Measurements from ENCODE around the gene PPP2R3B. TPM values are rescaled to one million over a fixed set of nuclear protein-coding genes. Genes with fewer than 3 reads are reported as not detected.

The PPP2R3B gene
- total RNA-seq, 1 experiment from 2014 or later = 130 TPM

DNA sequence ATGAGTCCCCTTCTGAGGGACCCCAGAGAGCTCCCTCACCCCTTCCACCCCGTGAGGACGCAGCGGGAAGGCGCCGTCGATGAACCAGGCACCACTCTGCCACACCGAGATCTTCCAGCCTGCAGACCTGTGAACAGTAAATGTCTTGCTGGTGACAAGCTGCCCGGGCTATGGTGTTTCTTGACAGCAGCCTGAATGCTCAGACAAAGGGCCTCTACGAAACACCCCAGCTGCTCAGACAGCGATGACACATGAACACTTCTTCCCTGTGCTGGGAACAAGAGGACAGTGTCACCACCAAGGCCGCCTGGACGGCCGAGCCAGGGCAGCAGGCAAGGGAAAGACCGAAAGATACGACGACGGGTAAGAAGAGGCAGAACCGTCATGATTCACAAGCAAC lies 37.5 kb downstream of the PPP2R3B start:
- DNase-seq (ENCODE audit: low spot score) = no peak
- ATAC-seq = no peak
- ChIA-PET CTCF (no interaction called here), POLR2A (no interaction called here)
- Mint-ChIP-seq H3K9me3 (no peaks in the 10 kb centered on the region), H3K36me3 (peaks cover 23% of the 10 kb centered on the region), H3K4me3 (no peak overlapping the region), H3K4me1 (0 out of 2 replicates have a peak, but pooled peaks cover 3% of the 10 kb centered on the region), H3K27ac (peak overlapping the region; percentile 67), H3K27me3 (ENCODE audit: low read depth) (no peaks in the 10 kb centered on the region)
- no peak for TF ChIP-seq CREB1 (CRISPR knock-in tag; IDR thresholded peaks at IDR 0.05)
- TF ChIP-seq, protein P1, sequence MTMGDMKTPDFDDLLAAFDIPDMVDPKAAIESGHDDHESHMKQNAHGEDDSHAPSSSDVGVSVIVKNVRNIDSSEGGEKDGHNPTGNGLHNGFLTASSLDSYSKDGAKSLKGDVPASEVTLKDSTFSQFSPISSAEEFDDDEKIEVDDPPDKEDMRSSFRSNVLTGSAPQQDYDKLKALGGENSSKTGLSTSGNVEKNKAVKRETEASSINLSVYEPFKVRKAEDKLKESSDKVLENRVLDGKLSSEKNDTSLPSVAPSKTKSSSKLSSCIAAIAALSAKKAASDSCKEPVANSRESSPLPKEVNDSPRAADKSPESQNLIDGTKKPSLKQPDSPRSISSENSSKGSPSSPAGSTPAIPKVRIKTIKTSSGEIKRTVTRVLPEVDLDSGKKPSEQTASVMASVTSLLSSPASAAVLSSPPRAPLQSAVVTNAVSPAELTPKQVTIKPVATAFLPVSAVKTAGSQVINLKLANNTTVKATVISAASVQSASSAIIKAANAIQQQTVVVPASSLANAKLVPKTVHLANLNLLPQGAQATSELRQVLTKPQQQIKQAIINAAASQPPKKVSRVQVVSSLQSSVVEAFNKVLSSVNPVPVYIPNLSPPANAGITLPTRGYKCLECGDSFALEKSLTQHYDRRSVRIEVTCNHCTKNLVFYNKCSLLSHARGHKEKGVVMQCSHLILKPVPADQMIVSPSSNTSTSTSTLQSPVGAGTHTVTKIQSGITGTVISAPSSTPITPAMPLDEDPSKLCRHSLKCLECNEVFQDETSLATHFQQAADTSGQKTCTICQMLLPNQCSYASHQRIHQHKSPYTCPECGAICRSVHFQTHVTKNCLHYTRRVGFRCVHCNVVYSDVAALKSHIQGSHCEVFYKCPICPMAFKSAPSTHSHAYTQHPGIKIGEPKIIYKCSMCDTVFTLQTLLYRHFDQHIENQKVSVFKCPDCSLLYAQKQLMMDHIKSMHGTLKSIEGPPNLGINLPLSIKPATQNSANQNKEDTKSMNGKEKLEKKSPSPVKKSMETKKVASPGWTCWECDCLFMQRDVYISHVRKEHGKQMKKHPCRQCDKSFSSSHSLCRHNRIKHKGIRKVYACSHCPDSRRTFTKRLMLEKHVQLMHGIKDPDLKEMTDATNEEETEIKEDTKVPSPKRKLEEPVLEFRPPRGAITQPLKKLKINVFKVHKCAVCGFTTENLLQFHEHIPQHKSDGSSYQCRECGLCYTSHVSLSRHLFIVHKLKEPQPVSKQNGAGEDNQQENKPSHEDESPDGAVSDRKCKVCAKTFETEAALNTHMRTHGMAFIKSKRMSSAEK (CRISPR knock-in tag; IDR thresholded peaks at IDR 0.05; ENCODE audit: borderline replicate concordance) = no peak
- TF ChIP-seq EMX1 (CRISPR knock-in tag; IDR thresholded peaks at IDR 0.05) = no peak
- TF ChIP-seq, protein P2, sequence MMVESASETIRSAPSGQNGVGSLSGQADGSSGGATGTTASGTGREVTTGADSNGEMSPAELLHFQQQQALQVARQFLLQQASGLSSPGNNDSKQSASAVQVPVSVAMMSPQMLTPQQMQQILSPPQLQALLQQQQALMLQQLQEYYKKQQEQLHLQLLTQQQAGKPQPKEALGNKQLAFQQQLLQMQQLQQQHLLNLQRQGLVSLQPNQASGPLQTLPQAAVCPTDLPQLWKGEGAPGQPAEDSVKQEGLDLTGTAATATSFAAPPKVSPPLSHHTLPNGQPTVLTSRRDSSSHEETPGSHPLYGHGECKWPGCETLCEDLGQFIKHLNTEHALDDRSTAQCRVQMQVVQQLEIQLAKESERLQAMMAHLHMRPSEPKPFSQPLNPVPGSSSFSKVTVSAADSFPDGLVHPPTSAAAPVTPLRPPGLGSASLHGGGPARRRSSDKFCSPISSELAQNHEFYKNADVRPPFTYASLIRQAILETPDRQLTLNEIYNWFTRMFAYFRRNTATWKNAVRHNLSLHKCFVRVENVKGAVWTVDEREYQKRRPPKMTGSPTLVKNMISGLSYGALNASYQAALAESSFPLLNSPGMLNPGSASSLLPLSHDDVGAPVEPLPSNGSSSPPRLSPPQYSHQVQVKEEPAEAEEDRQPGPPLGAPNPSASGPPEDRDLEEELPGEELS (CRISPR knock-in tag; IDR thresholded peaks at IDR 0.05) = no peak
- no peak for TF ChIP-seq NR2C2 (CRISPR knock-in tag; IDR thresholded peaks at IDR 0.05)
- TF ChIP-seq ZNF317 (CRISPR knock-in tag; IDR thresholded peaks at IDR 0.05; ENCODE audit: borderline replicate concordance, low read depth) = no peak

DNA sequence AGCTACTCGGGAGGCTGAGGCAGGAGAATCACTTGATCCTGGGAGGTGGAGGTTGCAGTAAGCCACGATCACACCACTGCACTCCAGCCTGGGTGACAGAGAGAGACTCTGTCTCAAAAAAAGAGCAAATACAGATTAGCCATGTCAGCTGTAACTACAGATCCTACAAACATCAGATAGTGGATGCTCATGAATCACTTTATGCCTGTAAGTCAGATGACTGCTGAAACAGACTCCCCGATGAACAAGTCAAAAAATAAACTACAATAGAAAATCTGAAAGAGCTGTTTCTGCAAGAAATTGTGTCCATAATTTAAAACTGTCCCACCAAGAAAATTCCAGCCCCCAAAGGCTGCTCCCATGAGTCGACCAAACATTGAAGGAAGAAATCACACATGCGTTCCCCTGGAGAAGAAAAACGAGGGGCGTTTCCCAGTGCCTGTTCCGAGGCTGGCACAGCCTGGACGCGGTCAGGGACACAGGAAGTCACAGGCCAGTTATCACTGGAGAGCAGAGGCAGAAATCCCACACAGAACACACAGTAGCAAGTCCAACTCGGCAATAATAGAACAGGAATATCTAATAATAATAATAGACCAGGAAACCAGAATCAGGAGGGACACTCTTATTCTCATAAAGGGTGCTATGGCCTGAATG lies 38.1 kb downstream of the PPP2R3B start:
- Mint-ChIP-seq H3K4me1 (0 out of 2 replicates have a peak, but pooled peaks cover 3% of the 10 kb centered on the region), H3K27me3 (ENCODE audit: low read depth) (no peaks in the 10 kb centered on the region), H3K36me3 (peaks cover 23% of the 10 kb centered on the region), H3K4me3 (no peak overlapping the region), H3K27ac (peak overlapping the region; percentile 79; the same call in 1 of the 2 replicates), H3K9me3 (no peaks in the 10 kb centered on the region)
- ChIA-PET CTCF (no interaction called here), POLR2A (no interaction called here)
- DNase-seq (ENCODE audit: low spot score) = no peak
- no peak for TF ChIP-seq CREB1 (CRISPR knock-in tag; IDR thresholded peaks at IDR 0.05)
- TF ChIP-seq, protein P3, sequence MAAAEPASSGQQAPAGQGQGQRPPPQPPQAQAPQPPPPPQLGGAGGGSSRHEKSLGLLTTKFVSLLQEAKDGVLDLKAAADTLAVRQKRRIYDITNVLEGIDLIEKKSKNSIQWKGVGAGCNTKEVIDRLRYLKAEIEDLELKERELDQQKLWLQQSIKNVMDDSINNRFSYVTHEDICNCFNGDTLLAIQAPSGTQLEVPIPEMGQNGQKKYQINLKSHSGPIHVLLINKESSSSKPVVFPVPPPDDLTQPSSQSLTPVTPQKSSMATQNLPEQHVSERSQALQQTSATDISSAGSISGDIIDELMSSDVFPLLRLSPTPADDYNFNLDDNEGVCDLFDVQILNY (CRISPR knock-in tag; IDR thresholded peaks at IDR 0.05) = no peak
- TF ChIP-seq, protein P4, sequence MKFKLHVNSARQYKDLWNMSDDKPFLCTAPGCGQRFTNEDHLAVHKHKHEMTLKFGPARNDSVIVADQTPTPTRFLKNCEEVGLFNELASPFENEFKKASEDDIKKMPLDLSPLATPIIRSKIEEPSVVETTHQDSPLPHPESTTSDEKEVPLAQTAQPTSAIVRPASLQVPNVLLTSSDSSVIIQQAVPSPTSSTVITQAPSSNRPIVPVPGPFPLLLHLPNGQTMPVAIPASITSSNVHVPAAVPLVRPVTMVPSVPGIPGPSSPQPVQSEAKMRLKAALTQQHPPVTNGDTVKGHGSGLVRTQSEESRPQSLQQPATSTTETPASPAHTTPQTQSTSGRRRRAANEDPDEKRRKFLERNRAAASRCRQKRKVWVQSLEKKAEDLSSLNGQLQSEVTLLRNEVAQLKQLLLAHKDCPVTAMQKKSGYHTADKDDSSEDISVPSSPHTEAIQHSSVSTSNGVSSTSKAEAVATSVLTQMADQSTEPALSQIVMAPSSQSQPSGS (CRISPR knock-in tag; IDR thresholded peaks at IDR 0.05; ENCODE audit: borderline replicate concordance, low read depth) = no peak
- ATAC-seq = no peak

DNA sequence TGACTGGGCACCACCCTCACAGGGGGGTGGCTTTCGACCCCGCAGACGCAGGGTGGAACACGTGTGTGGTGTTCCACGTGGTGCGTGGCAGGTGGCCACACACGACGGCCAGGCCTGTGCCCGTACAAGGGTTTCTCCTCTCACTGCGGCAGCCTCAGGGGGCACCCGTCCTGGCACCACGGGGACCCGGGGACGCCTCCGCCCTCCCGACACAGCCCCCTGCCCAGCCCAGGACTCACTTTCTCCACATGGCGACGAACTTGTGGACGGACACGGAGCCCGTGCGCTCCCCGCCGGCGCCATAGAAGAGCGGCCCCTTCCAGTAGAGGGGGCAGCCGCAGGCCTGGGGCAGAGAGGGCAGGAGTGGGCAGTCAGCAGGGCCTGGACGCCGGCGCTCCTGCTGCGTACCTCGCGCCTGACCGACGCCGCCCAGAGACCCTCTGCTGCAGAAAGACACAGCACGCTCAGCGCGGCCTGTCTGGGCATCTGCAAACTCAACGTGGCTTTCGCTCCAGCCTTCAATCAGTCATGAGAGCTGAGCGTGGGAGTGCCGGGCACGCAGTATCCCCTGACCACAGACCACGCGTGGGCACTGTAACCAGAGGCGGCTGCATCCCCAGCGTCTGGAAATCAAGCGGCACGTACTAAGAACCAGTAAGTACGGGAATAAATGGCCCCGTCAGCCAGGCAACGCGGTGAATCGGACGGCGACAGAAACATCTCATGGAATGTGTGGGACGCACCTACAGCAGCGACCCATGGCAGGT lies 39.2 kb downstream of the PPP2R3B start:
- Mint-ChIP-seq H3K4me1 (0 out of 2 replicates have a peak, but pooled peaks cover 3% of the 10 kb centered on the region), H3K27me3 (ENCODE audit: low read depth) (no peaks in the 10 kb centered on the region), H3K9me3 (no peaks in the 10 kb centered on the region), H3K4me3 (no peak overlapping the region), H3K27ac (peak overlapping the region; percentile 89), H3K36me3 (peaks cover 19% of the 10 kb centered on the region)
- ATAC-seq (no peak), DNase-seq (ENCODE audit: low spot score) (no peak)
- ChIA-PET CTCF (no interaction called here), POLR2A (no interaction called here)
- TF ChIP-seq, protein P5, sequence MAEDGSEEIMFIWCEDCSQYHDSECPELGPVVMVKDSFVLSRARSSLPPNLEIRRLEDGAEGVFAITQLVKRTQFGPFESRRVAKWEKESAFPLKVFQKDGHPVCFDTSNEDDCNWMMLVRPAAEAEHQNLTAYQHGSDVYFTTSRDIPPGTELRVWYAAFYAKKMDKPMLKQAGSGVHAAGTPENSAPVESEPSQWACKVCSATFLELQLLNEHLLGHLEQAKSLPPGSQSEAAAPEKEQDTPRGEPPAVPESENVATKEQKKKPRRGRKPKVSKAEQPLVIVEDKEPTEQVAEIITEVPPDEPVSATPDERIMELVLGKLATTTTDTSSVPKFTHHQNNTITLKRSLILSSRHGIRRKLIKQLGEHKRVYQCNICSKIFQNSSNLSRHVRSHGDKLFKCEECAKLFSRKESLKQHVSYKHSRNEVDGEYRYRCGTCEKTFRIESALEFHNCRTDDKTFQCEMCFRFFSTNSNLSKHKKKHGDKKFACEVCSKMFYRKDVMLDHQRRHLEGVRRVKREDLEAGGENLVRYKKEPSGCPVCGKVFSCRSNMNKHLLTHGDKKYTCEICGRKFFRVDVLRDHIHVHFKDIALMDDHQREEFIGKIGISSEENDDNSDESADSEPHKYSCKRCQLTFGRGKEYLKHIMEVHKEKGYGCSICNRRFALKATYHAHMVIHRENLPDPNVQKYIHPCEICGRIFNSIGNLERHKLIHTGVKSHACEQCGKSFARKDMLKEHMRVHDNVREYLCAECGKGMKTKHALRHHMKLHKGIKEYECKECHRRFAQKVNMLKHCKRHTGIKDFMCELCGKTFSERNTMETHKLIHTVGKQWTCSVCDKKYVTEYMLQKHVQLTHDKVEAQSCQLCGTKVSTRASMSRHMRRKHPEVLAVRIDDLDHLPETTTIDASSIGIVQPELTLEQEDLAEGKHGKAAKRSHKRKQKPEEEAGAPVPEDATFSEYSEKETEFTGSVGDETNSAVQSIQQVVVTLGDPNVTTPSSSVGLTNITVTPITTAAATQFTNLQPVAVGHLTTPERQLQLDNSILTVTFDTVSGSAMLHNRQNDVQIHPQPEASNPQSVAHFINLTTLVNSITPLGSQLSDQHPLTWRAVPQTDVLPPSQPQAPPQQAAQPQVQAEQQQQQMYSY (CRISPR knock-in tag; IDR thresholded peaks at IDR 0.05) = no peak
- TF ChIP-seq NFYB (CRISPR knock-in tag; conservative IDR thresholded peaks at IDR 0.05; ENCODE audit: low read depth) (no peak), CREB1 (CRISPR knock-in tag; IDR thresholded peaks at IDR 0.05) (no peak), OVOL2 (CRISPR knock-in tag; IDR thresholded peaks at IDR 0.05; ENCODE audit: borderline replicate concordance) (no peak)
- TF ChIP-seq, protein P6, sequence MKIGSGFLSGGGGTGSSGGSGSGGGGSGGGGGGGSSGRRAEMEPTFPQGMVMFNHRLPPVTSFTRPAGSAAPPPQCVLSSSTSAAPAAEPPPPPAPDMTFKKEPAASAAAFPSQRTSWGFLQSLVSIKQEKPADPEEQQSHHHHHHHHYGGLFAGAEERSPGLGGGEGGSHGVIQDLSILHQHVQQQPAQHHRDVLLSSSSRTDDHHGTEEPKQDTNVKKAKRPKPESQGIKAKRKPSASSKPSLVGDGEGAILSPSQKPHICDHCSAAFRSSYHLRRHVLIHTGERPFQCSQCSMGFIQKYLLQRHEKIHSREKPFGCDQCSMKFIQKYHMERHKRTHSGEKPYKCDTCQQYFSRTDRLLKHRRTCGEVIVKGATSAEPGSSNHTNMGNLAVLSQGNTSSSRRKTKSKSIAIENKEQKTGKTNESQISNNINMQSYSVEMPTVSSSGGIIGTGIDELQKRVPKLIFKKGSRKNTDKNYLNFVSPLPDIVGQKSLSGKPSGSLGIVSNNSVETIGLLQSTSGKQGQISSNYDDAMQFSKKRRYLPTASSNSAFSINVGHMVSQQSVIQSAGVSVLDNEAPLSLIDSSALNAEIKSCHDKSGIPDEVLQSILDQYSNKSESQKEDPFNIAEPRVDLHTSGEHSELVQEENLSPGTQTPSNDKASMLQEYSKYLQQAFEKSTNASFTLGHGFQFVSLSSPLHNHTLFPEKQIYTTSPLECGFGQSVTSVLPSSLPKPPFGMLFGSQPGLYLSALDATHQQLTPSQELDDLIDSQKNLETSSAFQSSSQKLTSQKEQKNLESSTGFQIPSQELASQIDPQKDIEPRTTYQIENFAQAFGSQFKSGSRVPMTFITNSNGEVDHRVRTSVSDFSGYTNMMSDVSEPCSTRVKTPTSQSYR (CRISPR knock-in tag; IDR thresholded peaks at IDR 0.05) = no peak
